Kidney (tissue), 14 donors: ENCODE results near the gene GAA. TPM values are rescaled to one million over a fixed set of nuclear protein-coding genes. Genes with fewer than 3 reads are reported as not detected.

Experiments
- DNase-seq, 5 donors: peaks; one replicate each; pipeline ENCODE4 v3.0.0-alpha.2; 2013 to 2020
- FAIRE-seq: peaks from 2 replicates; lab custom pipeline; 2012; peaks lifted over from hg19 to GRCh38; lab: Jason Lieb, UNC
- H3K27ac ChIP-seq, 2 donors: one replicate each; pipeline ENCODE4 v1.7.0; 2013; ENCODE audit warnings: low read depth in 2 of 2, low read length in 2 of 2, inconsistent platforms in 1 of 2
- H3K27me3 ChIP-seq: one replicate; pipeline ENCODE4 v1.7.1; 2013; ENCODE audit warnings: low read length, inconsistent platforms; ENCODE audit not compliant: control insufficient read depth, insufficient read depth
- H3K36me3 ChIP-seq, 3 donors: one replicate each; pipeline versions ENCODE4 v1.7.0 to v1.7.1; 2013; ENCODE audit warnings: low read length in 3 of 3, control low read depth in 1 of 3, inconsistent platforms in 1 of 3; ENCODE audit not compliant: insufficient read depth in 3 of 3, control insufficient read depth in 2 of 3
- H3K4me1 ChIP-seq, 3 donors: one replicate each; pipeline versions ENCODE4 v1.7.0 to v1.7.1; 2013; ENCODE audit warnings: low read length in 3 of 3, inconsistent platforms in 1 of 3, low read depth in 1 of 3; ENCODE audit not compliant: control insufficient read depth in 2 of 3, insufficient read depth in 2 of 3
- H3K4me3 ChIP-seq, 3 donors: one replicate each; pipeline versions ENCODE4 v1.7.0 to v1.8.1; 2013; ENCODE audit warnings: low read length in 3 of 3, control low read depth in 1 of 3, inconsistent platforms in 1 of 3
- H3K9ac ChIP-seq, 3 donors: one replicate each; pipeline versions ENCODE4 v1.7.0 to v1.7.1; 2013; ENCODE audit warnings: low read length in 3 of 3, control low read depth in 1 of 3, inconsistent platforms in 1 of 3
- H3K9me3 ChIP-seq, 3 donors: one replicate each; pipeline versions ENCODE4 v1.7.0 to v1.7.1; 2013; ENCODE audit warnings: low read length in 3 of 3, control low read depth in 1 of 3, inconsistent platforms in 1 of 3; ENCODE audit not compliant: control insufficient read depth in 2 of 3, insufficient read depth in 1 of 3
- intact Hi-C: fragments of 100-400 bp; cut with DNase I; formaldehyde crosslinking; loops from one replicate; pipeline ENCODE4 v1.11.1; 2022
- polyA plus RNA-seq: library from polyadenylated mRNA; stranded (reverse); fragments of 350-450 nt; fragmentation: Illumina TruSeq; extraction: RNeasy Lipid Tissue Mini Kit (QIAGEN cat#74804); gene quantifications from one replicate; pipeline ENCODE4 v1.2.3, GENCODE V29; 2014; ENCODE audit warnings: low read depth, low replicate concordance; ENCODE audit not compliant: insufficient read depth
- total RNA-seq: library from RNA; stranded (reverse); fragmentation: NEBNext Ultra II Directional; extraction: Animal tissue kit (Norgen Biotek cat#: 25700); gene quantifications from one replicate; pipeline ENCODE4 v1.2.1, GENCODE V29; 2021
- TF ChIP-seq, protein P1 (sequence below): IDR thresholded peaks from 3 replicates; pipeline ENCODE4 v1.5.1; 2012; ENCODE audit warnings: mild to moderate bottlenecking, moderate library complexity, borderline replicate concordance; ENCODE audit not compliant: insufficient read depth; ENCODE audit errors: extremely low read depth
- donor health status: control.
- donor health status: control.
- donor health status: control.
- donor health status: control.
- donor health status: control.
- donor health status: DM: yes; HTN: yes; CAD: no.
- donor health status: Normal renal cell carcinoma (clear cell type).

The GAA gene
- total and polyA plus RNA-seq, 2 donors from 2014 or later = 62.3 to 78.7 TPM

DNA sequence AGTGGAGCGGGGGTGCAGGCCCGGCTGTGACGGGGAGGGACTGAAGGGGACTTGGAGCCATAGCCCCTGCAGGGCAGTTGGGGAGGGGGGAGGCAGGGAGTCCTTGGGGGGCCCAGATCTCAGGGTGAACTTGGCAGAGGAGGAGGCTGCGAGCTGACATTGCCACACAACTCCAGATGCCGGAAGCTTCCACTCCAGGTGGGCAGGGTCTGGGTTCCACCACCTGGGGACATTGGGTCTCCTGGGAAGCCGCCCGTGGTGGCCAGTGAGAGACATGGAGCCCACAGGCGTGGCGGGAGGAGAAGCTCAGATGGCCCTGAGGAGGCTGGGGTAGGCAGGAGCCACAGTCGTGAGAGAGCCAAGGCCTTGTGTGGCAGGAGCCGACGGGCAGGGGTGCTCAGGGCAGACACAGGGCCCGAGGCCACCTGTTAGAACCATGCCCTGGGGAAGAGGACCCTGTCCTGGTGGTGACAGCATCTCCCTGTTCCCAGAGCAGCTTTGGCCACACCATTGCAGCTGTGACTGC, 18.2 kb upstream of the GAA start:
- intact Hi-C loops = no loop called here
- H3K27ac ChIP-seq = no peak overlapping the region
- H3K36me3 ChIP-seq = no peaks in the 10 kb centered on the region
- H3K9me3 ChIP-seq = no peaks in the 10 kb centered on the region
- DNase-seq (no peak), FAIRE-seq (no peak)
- no peak overlapping the region for H3K9ac ChIP-seq
- TF ChIP-seq, protein P1, sequence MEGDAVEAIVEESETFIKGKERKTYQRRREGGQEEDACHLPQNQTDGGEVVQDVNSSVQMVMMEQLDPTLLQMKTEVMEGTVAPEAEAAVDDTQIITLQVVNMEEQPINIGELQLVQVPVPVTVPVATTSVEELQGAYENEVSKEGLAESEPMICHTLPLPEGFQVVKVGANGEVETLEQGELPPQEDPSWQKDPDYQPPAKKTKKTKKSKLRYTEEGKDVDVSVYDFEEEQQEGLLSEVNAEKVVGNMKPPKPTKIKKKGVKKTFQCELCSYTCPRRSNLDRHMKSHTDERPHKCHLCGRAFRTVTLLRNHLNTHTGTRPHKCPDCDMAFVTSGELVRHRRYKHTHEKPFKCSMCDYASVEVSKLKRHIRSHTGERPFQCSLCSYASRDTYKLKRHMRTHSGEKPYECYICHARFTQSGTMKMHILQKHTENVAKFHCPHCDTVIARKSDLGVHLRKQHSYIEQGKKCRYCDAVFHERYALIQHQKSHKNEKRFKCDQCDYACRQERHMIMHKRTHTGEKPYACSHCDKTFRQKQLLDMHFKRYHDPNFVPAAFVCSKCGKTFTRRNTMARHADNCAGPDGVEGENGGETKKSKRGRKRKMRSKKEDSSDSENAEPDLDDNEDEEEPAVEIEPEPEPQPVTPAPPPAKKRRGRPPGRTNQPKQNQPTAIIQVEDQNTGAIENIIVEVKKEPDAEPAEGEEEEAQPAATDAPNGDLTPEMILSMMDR = no peak
- no peak overlapping the region for H3K4me3 ChIP-seq
- no peaks in the 10 kb centered on the region for H3K27me3 ChIP-seq
- no peaks in the 10 kb centered on the region for H3K4me1 ChIP-seq

DNA sequence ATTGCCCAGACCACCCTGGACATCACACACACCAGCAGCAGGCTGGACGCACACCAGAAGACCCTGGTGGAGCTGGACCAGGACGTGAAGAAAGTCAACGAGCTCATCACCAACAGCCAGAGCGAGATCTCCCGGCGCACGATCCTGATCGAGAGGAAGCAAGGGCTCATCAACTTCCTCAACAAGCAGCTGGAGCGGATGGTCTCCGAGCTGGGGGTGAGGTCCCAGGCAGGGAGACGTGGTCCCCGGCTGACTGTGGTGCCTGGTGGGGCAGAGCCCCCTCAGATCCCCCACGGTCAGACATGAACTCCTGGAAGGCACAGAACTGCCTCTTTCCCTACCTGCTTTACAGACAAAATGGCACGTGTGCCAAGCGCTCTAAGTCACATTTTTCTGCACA, 16.6 kb upstream of the GAA start:
- Histone ChIP-seq H3K4me1 (no peaks in the 10 kb centered on the region), H3K9me3 (no peaks in the 10 kb centered on the region), H3K27ac (no peak overlapping the region), H3K27me3 (no peaks in the 10 kb centered on the region), H3K36me3 (no peaks in the 10 kb centered on the region), H3K9ac (no peak overlapping the region), H3K4me3 (no peak overlapping the region)
- DNase-seq (no peak), FAIRE-seq (no peak)
- intact Hi-C loops = no loop called here
- TF ChIP-seq, protein P1 = no peak

DNA sequence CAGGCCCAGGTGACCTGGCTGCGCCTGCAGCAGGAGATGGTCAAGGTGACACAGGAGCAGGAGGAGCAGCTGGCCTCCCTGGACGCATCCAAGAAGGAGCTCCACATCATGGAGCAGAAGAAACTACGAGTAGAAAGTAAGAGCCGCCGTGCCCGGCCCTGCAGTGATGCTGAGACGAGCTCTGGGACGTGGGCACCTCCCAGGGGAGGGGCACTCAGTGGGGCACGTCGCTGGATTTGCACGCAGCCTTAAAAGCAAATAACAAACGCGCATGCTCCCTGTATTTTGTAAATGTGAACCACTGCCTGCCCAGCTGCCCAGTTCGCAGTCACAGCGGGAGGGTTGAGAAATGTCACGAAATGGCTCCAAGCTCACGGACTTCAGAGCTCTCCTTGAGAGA, 15.3 kb upstream of the GAA start:
- DNase-seq (no peak), FAIRE-seq (no peak)
- no peaks in the 10 kb centered on the region for H3K4me1 ChIP-seq
- H3K9me3 ChIP-seq = no peaks in the 10 kb centered on the region
- no peak overlapping the region for H3K27ac ChIP-seq
- H3K9ac ChIP-seq = no peak overlapping the region
- H3K4me3 ChIP-seq = no peak overlapping the region
- TF ChIP-seq, protein P1 = no peak
- intact Hi-C loops = no loop called here
- no peaks in the 10 kb centered on the region for H3K36me3 ChIP-seq
- H3K27me3 ChIP-seq = no peaks in the 10 kb centered on the region

DNA sequence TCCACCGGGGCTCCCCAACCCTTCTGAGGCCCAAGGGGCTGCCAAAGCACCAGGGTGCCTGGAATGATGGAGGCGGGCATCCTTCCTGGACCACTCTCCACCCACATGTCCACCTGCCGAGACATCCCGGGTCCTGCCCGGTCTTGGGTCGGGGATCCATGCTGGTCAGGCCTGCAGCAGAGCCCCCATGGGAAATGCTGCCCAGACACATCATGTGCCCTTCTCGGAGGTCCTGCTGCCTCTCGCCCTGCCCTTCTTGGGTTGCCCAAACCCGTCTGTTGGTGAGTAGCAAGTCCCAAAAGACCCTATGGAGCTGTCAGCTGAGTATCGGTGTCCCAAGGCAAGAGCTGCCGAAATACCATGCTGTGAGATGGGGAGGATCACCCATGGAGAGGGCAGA, 14.8 kb upstream of the GAA start:
- intact Hi-C loops = no loop called here
- FAIRE-seq = no peak
- TF ChIP-seq, protein P1 = no peak

More for the DNA sequence above, 14.8 kb upstream of the GAA start:
- no peak for DNase-seq
- Histone ChIP-seq H3K4me1 (no peaks in the 10 kb centered on the region), H3K9me3 (no peaks in the 10 kb centered on the region), H3K9ac (no peak overlapping the region), H3K36me3 (no peaks in the 10 kb centered on the region), H3K4me3 (no peak overlapping the region), H3K27me3 (no peaks in the 10 kb centered on the region), H3K27ac (no peak overlapping the region)
